Stimulated activated CD4-positive, alpha-beta T cell treated with anti-CD3 and anti-CD28 coated beads, Interleukin-4, amount 100 ng/mL, for 4 hours (primary cell): ENCODE data around the gene DNAJC1.
"Not testable (repeated sequence)": the region's sequence is repeated elsewhere in the genome, so short reads cannot be mapped to it uniquely, and the experiment has no call there.

Experiments used
- DNase-seq, 2 experiments: peaks; one replicate each; pipeline ENCODE4 v3.0.0-alpha.2; 2020

The DNAJC1 gene

GRCh38 chr10:21894648-21895342 is 108.7 kb downstream of the DNAJC1 start:
- DNase-seq = no peak

GRCh38 chr10:21891439-21891838 is 112.1 kb downstream of the DNAJC1 start:
- DNase-seq = no peak

DNA sequence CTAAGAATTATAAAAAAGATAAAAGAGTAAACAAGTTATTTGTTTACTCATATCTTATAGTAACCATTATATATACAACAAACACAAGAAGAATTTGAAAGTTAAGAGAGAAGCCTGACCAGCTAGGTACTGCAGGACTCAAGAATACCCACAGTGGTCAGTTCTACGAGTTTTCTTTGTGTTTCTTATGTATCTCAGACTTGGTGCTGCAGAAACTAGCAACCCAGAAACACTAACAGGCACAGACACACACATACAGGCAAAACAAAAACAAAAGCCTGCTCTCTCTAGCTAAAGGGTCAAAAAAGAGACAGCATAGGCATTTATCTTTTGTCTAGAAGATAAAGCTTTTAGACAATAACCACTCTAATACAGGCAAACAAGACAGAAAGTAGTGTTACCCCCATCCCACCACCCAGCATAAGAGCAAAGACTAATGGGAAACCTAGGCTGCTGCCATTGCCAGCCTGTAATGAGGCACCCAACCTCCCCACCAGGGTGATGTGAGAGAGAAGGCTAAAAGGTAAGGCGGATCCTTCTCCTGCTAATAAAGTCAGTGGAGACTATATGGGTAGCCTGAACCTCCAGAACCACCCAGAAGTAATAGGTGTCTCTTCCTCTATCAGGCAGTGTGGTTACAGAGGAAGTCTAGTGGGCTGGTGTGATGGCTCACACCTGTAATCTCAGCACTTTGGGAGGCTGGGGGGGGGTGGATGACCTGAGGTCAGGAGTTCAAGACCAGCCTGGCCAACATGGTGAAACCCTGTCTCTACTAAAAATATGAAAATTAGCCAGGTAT is 113.9 kb downstream of the DNAJC1 start:
- no peak for DNase-seq

DNA sequence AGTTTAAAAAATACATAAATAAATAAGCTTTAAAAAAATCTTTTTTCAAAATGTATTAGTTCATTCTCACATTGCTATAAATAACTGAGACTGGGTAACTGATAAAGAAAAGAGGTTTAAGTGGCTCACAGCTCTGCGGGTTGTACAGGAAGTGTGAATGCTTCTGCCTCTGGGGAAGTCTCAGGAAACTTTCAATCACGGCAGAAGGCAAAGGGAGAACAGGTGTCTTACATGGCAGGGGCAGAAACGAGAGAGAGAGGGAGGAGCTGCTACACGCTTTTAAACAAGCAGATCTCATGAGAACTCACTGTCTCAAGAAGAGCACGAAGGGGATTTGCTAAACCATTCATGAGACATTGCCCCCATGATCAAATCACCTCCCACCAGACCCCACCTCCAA is 114.6 kb downstream of the DNAJC1 start:
- DNase-seq = peak in 1 of 2 experiments; percentile 14

GRCh38 chr10:21885940-21886339 is 117.6 kb downstream of the DNAJC1 start:
- no peak for DNase-seq

DNA sequence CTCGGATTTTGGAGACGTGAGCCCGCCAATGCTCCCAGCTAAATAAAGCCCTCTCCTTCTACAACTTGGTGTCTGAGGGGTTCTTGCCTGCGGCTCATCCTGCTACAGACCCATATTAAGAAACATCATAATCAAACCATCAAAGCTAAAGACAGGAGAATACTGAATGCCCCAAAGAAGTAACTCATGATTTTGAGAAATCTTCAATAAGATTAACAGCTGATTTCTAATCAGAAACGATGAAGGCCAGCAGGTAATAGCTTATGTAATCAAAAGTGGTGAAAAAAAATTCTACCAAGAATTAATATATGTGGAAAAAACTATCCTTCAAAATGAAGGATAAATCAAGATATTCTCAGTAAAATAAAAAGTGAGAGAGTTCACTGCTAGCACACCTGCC is 130.3 kb downstream of the DNAJC1 start:
- no peak for DNase-seq

DNA sequence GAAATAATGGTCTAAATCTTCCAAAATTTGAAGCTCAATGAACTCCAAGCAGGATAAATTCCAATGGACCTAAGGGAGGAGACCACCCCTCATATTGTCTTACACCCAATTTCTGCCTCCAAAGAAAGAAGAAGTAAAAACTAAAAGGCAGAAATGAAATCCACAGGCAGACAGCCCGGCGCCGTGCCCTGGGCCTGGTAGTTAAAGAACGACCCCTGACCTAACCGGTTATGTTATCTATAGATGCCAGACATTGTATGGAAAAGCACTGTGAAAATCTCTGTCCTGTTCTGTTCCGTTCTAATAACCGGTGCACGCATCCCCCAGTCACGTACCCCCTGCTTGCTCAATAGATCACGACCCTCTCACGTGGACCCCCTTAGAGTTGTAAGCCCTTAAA is 130.8 kb downstream of the DNAJC1 start:
- DNase-seq = not testable (repeated sequence)

DNA sequence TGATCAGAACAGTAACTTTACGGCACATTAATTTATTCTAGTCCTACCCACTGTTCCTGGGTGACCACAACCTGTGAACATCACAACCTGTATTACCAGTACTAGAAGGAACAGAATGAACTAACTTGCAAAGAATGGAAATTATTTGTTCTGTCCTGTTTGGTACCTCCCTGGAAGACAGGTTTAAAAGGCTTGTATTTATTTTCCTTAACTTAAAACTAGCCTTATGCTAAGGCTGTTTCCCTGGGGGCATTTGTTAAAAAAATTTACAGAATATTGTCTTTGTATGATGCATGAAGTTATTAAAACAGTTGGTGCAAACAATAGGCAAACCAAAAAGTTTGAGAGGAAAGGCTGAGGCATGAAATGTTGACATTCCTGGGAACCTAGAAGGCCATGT is 132.7 kb downstream of the DNAJC1 start:
- no peak for DNase-seq

GRCh38 chr10:21869087-21869486 is 134.4 kb downstream of the DNAJC1 start:
- not testable (repeated sequence) for DNase-seq

DNA sequence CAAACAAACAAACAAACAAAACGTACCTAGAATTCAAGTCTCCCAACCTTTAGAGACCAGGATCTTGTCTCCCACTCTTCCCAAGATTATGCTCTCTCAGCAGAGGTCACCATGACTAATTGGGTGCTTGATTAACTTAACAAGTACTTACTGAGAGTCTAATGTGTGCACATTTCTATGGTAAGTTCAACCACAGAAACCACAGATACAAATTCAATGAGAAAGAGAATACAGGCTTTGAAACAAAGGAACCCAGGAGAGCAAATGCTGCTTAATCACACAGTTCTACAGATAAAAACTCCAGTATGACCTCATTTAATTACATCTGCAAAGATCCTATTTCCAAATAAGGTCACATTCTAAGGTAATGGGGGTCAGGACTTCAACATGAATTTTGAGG is 142.8 kb downstream of the DNAJC1 start:
- no peak for DNase-seq

- DNase-seq = no peak
Observed at GRCh38 chr10:21858455-21858854, 145.1 kb downstream of the DNAJC1 start.

DNA sequence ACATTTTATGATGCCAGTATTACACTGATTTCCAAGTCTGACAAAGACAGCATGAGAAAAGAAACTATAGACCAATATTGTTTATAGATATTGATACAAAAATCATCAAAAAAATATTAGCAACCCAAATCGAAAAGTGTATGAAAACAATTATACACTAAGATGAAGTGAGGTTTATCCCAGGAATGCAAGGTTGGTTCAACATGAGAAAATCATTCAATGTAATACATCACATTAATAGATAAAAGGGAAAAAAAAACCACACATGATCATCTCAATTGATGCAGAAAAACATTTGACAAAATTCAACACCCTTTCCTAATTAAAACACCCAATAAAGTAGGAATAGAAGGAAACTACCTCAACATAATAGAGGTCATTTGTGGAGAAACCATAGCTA is 153.9 kb downstream of the DNAJC1 start:
- DNase-seq = no peak

DNA sequence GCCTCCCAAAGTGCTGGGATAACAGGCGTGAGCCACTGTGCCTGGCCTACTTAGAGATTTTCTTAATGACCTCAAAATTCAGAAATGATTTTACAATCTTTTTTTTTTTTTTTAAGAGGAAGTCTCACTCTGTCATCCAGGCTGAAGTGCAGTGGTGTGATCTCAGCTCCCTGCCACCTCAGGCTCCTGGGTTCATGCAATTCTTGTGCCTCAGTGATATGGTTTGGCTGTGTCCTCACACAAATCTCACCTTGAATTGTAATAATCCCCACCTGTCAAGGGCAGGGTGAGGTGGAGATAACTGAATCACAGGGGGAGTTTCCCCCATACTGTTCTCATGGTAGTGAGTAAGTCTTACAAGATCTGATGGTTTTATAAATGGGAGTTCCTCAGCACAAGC is 159.9 kb downstream of the DNAJC1 start:
- no peak for DNase-seq

DNA sequence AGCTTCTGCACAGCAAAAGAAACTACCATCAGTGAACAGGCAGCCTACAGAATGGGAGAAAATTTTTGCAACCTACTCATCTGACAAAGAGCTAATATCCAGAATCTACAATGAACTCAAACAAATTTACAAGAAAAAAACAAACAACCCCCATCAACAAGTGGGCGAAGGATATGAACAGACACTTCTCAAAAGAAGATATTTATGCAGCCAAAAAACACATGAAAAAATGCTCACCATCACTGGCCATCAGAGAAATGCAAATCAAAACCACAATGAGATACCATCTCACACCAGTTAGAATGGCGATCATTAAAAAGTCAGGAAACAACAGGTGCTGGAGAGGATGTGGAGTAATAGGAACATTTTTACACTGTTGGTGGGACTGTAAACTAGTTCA is 162.3 kb downstream of the DNAJC1 start:
- not testable (repeated sequence) for DNase-seq

DNA sequence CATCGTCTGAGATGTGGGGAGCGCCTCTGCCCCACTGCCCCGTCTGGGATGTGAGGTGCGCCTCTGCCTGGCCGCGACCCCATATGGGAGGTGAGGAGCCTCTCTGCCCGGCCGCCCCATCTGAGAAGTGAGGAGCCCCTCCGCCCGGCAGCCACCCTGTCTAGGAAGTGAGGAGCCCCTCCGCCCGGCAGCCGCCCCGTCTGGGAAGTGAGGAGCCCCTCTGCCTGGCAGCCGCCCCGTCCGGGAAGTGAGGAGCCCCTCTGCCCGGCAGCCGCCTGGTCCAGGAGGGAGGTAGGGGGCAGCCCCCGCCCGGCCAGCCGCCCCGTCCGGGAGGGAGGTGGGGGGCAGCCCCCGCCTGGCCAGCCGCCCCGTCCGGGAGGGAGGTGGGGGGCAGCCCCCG is 166.0 kb downstream of the DNAJC1 start:
- not testable (repeated sequence) for DNase-seq

- DNase-seq = not testable (repeated sequence)
Observed at GRCh38 chr10:21834574-21834973, 169.0 kb downstream of the DNAJC1 start.

DNA sequence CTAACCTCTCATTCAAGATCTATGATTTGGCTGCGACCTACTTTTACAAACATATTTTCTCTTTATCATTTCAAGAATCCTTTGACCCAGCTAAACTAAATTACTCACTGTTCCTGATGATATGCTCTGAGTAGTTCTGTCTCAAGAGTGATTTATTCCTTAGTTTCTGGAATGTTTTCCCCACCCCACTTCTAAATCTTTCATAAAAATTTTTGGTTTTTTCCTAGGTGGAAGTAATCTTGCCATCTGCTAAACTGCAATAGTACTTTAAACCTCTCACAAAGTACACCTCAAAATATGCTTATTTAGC is 170.8 kb downstream of the DNAJC1 start:
- DNase-seq = no peak

DNA sequence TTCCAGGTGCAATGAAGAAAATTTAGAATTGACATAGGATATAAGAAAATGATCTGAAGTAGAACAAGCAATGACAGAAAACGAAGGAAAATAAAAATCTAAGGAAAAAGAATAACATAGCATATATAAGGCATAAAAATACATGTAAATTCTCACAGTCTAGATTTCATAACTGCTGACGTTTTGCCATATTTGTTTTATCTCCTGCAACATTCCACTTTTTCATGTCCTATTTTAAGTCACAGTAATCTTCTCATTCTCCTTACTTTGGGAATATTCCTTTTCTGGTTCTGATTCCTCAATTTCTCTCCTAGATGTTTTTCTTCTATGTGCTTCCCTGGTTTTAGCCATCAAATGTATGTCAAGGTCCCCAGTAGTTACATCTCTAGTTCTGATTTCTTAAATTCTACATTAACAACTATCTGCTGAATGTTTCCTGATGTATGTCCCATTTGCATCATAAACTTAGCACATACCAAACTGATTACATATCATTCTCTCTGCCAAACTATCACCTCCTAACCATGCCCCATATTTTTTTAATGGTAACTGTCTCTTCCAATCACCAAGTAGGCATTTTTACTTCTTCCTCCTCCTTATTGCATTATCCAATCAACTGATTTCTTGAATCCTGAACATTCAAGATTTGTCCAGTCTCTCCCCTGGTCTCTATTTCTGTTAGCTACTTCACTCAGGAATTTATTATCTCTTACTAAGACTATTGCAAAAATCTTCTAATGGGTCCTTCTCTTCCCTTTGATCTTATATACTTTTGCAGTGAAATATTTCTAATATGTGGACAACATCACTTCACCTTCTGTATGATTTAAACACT is 171.3 kb downstream of the DNAJC1 start:
- no peak for DNase-seq

GRCh38 chr10:21830037-21830436 is 173.5 kb downstream of the DNAJC1 start:
- no peak for DNase-seq

- no peak for DNase-seq
Observed at GRCh38 chr10:21827308-21827707, 176.2 kb downstream of the DNAJC1 start.

DNA sequence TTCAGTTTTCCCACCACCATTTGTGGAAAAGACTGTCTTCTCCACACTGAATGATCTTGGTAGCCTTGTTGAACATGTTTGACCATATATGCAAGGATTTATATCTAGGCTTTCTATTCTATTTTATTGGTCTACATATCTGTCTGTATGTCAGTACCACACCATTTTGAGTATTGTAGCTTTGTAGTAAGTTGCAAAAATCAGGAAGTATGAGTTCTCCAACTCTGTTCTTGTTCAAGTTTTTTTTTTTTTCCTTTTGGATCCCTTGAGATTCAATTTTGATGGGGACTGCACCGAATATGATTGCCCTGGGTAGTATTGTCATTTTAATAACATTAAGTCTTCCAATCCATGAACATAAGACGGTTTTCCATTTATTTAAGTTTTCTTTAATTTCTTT is 176.8 kb downstream of the DNAJC1 start:
- DNase-seq = no peak

- DNase-seq = no peak
Observed at GRCh38 chr10:21825345-21825744, 178.2 kb downstream of the DNAJC1 start.

GRCh38 chr10:21824409-21824808 is 179.1 kb downstream of the DNAJC1 start:
- no peak for DNase-seq

DNA sequence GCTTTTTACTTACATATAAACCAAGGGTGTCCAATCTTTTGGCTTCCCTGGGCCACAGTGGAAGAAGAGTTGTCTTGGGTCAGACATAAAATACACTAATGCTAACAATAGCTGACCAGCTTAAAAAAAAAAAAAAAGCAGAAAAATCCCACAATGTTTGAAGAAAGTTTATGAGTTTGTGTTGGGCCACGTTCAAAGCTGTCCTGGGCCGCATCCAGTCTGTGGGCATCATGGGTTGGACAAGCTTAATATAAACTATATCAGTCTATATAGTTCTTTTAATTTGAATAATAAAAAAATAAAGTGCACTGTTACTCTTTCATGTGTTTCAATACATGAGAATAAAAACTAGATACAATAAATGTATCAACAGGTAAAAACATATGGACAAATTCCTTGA is 179.9 kb downstream of the DNAJC1 start:
- no peak for DNase-seq
